GM12801 (cell line): ENCODE results near the gene HAPLN2.
A peak's percentile ranks its signal among the peaks of the same experiment; 100 is the strongest.

Source experiments
- CTCF ChIP-seq: IDR thresholded peaks from one replicate; pipeline ENCODE4 v1.5.1; 2011; ENCODE audit warnings: control low read depth; ENCODE audit not compliant: insufficient read length; ENCODE audit errors: extremely low read depth

HAPLN2 gene

GRCh38 chr1:156654700-156655099 lies 35.5 kb downstream of the HAPLN2 start:
- TF ChIP-seq CTCF: no peak

- no peak for TF ChIP-seq CTCF
These were observed 36.1 kb downstream of the HAPLN2 start for GRCh38 chr1:156655151-156655903.

GRCh38 chr1:156655904-156656516 lies 36.8 kb downstream of the HAPLN2 start:
- TF ChIP-seq CTCF: no peak

- peak; percentile 21 for TF ChIP-seq CTCF
These were observed 37.9 kb downstream of the HAPLN2 start for GRCh38 chr1:156656806-156657740.

- TF ChIP-seq CTCF: no peak
These were observed 38.6 kb downstream of the HAPLN2 start for GRCh38 chr1:156657741-156658319.

- TF ChIP-seq CTCF: no peak
These were observed 39.3 kb downstream of the HAPLN2 start for GRCh38 chr1:156658496-156658895.

- TF ChIP-seq CTCF: no peak
These were observed 39.8 kb downstream of the HAPLN2 start for GRCh38 chr1:156658945-156659574.
